PC-3 (cell line): Measurements from ENCODE around the gene MGLL. TPM values are rescaled to one million over a fixed set of nuclear protein-coding genes. Genes with fewer than 3 reads are reported as not detected.

Source experiments
- ATAC-seq: fragments of 200-7000 bp; cut with Tn5 transposase; 2 replicates; pipeline ENCODE4 v1.9.1; 2020; ENCODE audit warnings: mild to moderate bottlenecking, moderate library complexity
- BruUV-seq: library from RNA; stranded (reverse); fragments of 400-500 nt; replicated peaks from 2 replicates; lab custom pipeline; 2021; lab: Mats Ljungman, UMichigan
- CTCF ChIA-PET: fragments of 300-600 bp; sonication (Branson Sonifier 250); formaldehyde crosslinking; loops from one replicate; lab custom pipeline; 2022; ENCODE audit warnings: antibody characterized with exemption; lab: Charles Lee
- POLR2A ChIA-PET: fragments of 300-600 bp; sonication (Branson Sonifier 250); formaldehyde crosslinking; loops from one replicate; lab custom pipeline; 2022; ENCODE audit warnings: antibody characterized with exemption; ENCODE audit not compliant: unreplicated experiment; lab: Charles Lee
- DNase-seq: peaks from one replicate; pipeline ENCODE4 v3.0.0-alpha.2; 2015
- H2AFZ ChIP-seq: fragments of 300-600 bp; sonication (generic); 2 replicates; pipeline ENCODE4 v1.6.0; 2016; ENCODE audit warnings: antibody characterized with exemption, low read length
- H3F3A ChIP-seq: fragments of 300-600 bp; sonication (generic); one replicate; pipeline ENCODE4 v1.6.0; 2017; ENCODE audit warnings: antibody characterized with exemption, low read length, control low read depth, mild to moderate bottlenecking; ENCODE audit not compliant: unreplicated experiment
- H3K27ac ChIP-seq: fragments of 300-600 bp; sonication (generic); 2 replicates; pipeline ENCODE4 v1.5.1; 2016; ENCODE audit warnings: mild to moderate bottlenecking, low read length
- H3K27me3 ChIP-seq: fragments of 300-600 bp; sonication (generic); 2 replicates; pipeline ENCODE4 v1.6.1; 2016; ENCODE audit warnings: low read length, mixed read lengths
- H3K36me3 ChIP-seq: fragments of 300-600 bp; sonication (generic); 2 replicates; pipeline ENCODE4 v1.6.1; 2016; ENCODE audit warnings: low read depth, mixed run types, low read length, mixed read lengths
- H3K4me1 ChIP-seq: fragments of 300-600 bp; sonication (generic); 2 replicates; pipeline ENCODE4 v1.5.1; 2016; ENCODE audit warnings: low read length; ENCODE audit not compliant: insufficient read depth
- H3K4me2 ChIP-seq: fragments of 300-600 bp; sonication (generic); 2 replicates; pipeline ENCODE4 v1.6.0; 2016; ENCODE audit warnings: low read length
- H3K4me3 ChIP-seq: fragments of 300-600 bp; sonication (generic); 2 replicates; pipeline ENCODE4 v1.5.1; 2016; ENCODE audit warnings: mild to moderate bottlenecking, low read length, mixed read lengths
- H3K79me2 ChIP-seq: fragments of 300-600 bp; sonication (generic); 2 replicates; pipeline ENCODE4 v1.6.1; 2017; ENCODE audit warnings: low read length, mixed read lengths
- H3K9ac ChIP-seq: fragments of 300-600 bp; sonication (generic); 2 replicates; pipeline ENCODE4 v1.6.0; 2016; ENCODE audit warnings: mild to moderate bottlenecking, low read length
- H3K9me2 ChIP-seq: fragments of 300-600 bp; sonication (generic); replicated peaks from 2 replicates; pipeline ENCODE4 v1.6.1; 2016; ENCODE audit warnings: mixed run types, low read length, mixed read lengths
- H3K9me3 ChIP-seq: fragments of 300-600 bp; sonication (generic); 2 replicates; pipeline ENCODE4 v1.6.1; 2016; ENCODE audit warnings: low read length, mixed read lengths
- H4K20me1 ChIP-seq: fragments of 300-600 bp; sonication (generic); 2 replicates; pipeline ENCODE4 v1.6.1; 2016; ENCODE audit warnings: low read length, mixed read lengths
- EZH2 ChIP-seq: fragments of 300-600 bp; sonication (generic); IDR thresholded peaks from one replicate; pipeline ENCODE4 v1.6.1; 2017; ENCODE audit warnings: antibody characterized with exemption, mild to moderate bottlenecking, low read length; ENCODE audit not compliant: unreplicated experiment
- EZH2phosphoT487 ChIP-seq: fragments of 300-600 bp; sonication (generic); IDR thresholded peaks from 2 replicates; pipeline ENCODE4 v1.6.1; 2018; ENCODE audit warnings: mild to moderate bottlenecking, antibody characterized with exemption, low read length, borderline replicate concordance
- intact Hi-C: fragments of 100-400 bp; cut with micrococcal nuclease; formaldehyde crosslinking; loops from 2 replicates; pipeline ENCODE4 v1.9.0; 2023
- total RNA-seq: library from RNA; depleted of rRNA; stranded (reverse); fragments of >200 nt; gene quantifications from 2 replicates; pipeline ENCODE4 v1.2.3, GENCODE V29; 2014
- TF ChIP-seq, protein P1 (sequence below): fragments of 300-600 bp; sonication (generic); conservative IDR thresholded peaks from 2 replicates; pipeline ENCODE4 v1.5.1; 2017; ENCODE audit warnings: antibody characterized with exemption, low read depth, mild to moderate bottlenecking, low read length

MGLL gene
- total RNA-seq, 1 experiment from 2014 or later: 38.7 TPM

DNA sequence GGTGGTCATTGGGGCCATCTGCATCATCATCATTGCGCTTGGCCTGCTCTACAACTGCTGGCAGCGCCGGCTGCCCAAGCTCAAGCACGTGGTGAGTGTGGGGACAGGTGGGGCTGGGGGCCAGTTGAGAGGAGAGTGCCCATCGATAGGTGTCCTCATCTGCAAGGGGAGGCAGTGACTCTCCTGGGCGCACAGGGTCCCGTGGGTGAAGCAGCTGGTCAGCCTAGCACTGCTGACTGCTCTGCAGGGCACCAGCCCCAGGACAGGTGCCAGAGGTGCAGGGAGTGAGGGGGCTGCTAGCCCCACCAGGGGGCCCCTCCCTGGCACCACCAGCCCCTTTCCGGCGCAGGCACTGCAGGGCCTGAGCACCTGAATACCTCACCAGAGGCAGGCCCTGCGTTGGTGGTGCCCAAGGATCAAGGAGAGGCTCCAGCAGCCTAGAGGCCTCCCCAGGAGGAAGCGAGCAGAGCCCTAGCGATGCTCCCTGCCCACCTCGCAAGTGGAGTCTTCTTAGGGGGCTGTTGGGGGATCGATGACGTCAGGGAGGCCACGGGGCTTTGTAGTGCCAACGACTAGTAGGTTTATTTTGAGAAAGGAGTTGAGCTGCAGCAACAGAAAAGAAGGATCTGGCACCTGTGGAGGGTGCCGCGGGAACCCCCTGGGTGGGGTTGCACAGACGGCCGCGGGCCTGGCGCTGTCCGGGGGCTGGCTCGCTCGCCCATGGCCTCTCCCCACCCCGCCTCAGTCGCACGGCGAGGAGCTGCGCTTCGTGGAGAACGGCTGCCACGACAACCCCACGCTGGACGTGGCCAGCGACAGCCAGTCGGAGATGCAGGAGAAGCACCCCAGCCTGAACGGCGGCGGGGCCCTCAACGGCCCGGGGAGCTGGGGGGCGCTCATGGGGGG is 150.5 kb downstream of the MGLL start:
- DNase-seq: no peak
- intact Hi-C loops: no loop called here
- POLR2A ChIA-PET: no interaction called here
- Histone ChIP-seq H3K36me3 (no peaks in the 10 kb centered on the region), H3K9ac (peak overlapping the region; percentile 91), H3K9me2 (no peaks in the 10 kb centered on the region), H3K4me1 (peaks cover 6% of the 10 kb centered on the region), H3K4me2 (peak overlapping the region; percentile 92), H3K4me3 (peak overlapping the region; percentile 72), H3F3A (no peaks in the 10 kb centered on the region), H2AFZ (0 out of 2 replicates have a peak overlapping the region, but pooled peaks have one; percentile 38), H3K27me3 (no peaks in the 10 kb centered on the region), H3K79me2 (no peaks in the 10 kb centered on the region), H3K27ac (peak overlapping the region; percentile 57), H4K20me1 (no peaks in the 10 kb centered on the region), H3K9me3 (no peaks in the 10 kb centered on the region)
- TSS peak; percentile 72 for BruUV-seq
- TF ChIP-seq, protein P1, sequence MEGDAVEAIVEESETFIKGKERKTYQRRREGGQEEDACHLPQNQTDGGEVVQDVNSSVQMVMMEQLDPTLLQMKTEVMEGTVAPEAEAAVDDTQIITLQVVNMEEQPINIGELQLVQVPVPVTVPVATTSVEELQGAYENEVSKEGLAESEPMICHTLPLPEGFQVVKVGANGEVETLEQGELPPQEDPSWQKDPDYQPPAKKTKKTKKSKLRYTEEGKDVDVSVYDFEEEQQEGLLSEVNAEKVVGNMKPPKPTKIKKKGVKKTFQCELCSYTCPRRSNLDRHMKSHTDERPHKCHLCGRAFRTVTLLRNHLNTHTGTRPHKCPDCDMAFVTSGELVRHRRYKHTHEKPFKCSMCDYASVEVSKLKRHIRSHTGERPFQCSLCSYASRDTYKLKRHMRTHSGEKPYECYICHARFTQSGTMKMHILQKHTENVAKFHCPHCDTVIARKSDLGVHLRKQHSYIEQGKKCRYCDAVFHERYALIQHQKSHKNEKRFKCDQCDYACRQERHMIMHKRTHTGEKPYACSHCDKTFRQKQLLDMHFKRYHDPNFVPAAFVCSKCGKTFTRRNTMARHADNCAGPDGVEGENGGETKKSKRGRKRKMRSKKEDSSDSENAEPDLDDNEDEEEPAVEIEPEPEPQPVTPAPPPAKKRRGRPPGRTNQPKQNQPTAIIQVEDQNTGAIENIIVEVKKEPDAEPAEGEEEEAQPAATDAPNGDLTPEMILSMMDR: no peak
- TF ChIP-seq EZH2phosphoT487 (no peak), EZH2 (no peak)
- CTCF ChIA-PET: interaction anchor here (0.6 kb wide), 1 partner anchor 9 kb away, joined by 3 read pairs; no protein-coding TSS in a partner anchor
- peak; percentile 6; the same call in 1 of the 2 replicates for ATAC-seq

- Histone ChIP-seq H4K20me1 (no peaks in the 10 kb centered on the region), H3K27me3 (no peaks in the 10 kb centered on the region), H3K9ac (no peak overlapping the region), H3K4me1 (peaks cover 6% of the 10 kb centered on the region), H3F3A (no peaks in the 10 kb centered on the region), H3K4me2 (no peak overlapping the region), H3K36me3 (no peaks in the 10 kb centered on the region), H2AFZ (no peak overlapping the region), H3K9me2 (no peaks in the 10 kb centered on the region), H3K27ac (no peak overlapping the region), H3K9me3 (no peaks in the 10 kb centered on the region), H3K4me3 (no peak overlapping the region), H3K79me2 (no peaks in the 10 kb centered on the region)
- ChIA-PET CTCF (interaction anchor here (0.6 kb wide), 1 partner anchor 10 kb away, joined by 3 read pairs; no protein-coding TSS in a partner anchor), POLR2A (no interaction called here)
- no TSS peak for BruUV-seq
- no peak for ATAC-seq
- DNase-seq: no peak
- no peak for TF ChIP-seq EZH2phosphoT487
- intact Hi-C loops: no loop called here
Observed at GRCh38 chr3:127670761-127671522, 151.4 kb downstream of the MGLL start.

DNA sequence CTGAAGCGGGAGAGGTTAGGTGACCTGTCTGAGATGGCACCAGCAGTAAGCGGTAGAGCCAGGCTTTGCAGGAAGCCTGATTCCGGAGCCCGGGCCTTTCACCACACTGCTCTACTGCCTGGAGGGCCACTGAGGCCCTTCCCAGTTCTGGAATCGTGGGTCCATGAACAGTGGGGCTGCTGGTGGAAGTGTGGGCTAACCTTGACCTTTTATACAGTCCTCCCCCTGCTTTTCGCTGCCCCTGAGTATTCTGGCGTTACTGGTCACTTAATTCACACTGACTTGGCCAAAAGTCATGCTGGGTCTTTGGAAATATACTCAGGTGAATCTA is 152.1 kb downstream of the MGLL start:
- Histone ChIP-seq H3K36me3 (no peaks in the 10 kb centered on the region), H3K9me2 (no peaks in the 10 kb centered on the region), H2AFZ (no peak overlapping the region), H3K4me2 (no peak overlapping the region), H4K20me1 (no peaks in the 10 kb centered on the region), H3K4me3 (no peak overlapping the region), H3K27ac (no peak overlapping the region), H3F3A (no peaks in the 10 kb centered on the region), H3K79me2 (no peaks in the 10 kb centered on the region), H3K9me3 (no peaks in the 10 kb centered on the region), H3K4me1 (peaks cover 6% of the 10 kb centered on the region), H3K27me3 (no peaks in the 10 kb centered on the region), H3K9ac (no peak overlapping the region)
- ChIA-PET CTCF (no interaction called here), POLR2A (no interaction called here)
- no TSS peak for BruUV-seq
- DNase-seq: no peak
- TF ChIP-seq, protein P1: no peak
- TF ChIP-seq EZH2 (no peak), EZH2phosphoT487 (no peak)
- intact Hi-C loops: no loop called here
- no peak for ATAC-seq
